Measurements from ENCODE around the gene PC. TPM values are rescaled to one million over a fixed set of nuclear protein-coding genes. Genes with fewer than 3 reads are reported as not detected.

The PC gene
- total and polyA plus RNA-seq, 9 of the 15 experiments (the other 6 are each of a cell fraction or from before 2014, with no cell fraction given), result 0.94 to 38.0 (median 8.7) TPM

DNA sequence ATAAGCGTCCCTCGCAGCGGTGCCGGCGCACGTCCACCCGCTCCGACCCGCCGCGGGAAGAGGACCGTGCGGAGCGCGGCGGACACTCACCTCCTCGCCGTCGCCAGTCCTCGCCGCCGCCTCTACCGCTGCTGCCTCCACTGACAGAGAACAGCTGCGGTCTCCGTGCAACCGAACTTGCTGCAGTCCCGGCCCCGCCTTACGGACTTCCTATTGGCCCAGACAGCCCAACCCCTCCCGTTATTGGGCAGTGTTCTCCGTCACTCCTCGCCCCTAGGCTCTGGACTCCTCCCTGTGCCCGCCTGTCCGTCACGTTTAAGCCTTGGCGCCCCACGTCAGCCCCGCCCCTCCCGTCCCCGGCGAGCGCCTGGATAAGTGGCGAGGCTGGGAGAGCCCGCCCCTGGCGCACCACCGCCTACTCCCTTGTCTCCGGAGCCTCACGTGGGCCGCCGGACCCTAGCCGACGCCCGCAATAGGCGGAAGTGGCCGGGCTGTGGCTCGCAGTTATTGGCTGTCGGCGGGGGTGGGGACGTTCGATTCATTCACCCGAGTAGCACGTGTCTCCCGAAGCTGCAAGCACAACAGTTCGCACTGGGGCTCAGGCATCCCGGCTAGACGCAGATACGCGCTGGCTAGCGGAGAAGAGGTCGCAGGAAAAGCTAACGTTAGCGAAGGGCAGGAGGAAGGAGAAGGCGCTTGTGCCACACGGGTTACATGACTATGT is at the start of gene PC (continued):
- TF ChIP-seq, protein P1, sequence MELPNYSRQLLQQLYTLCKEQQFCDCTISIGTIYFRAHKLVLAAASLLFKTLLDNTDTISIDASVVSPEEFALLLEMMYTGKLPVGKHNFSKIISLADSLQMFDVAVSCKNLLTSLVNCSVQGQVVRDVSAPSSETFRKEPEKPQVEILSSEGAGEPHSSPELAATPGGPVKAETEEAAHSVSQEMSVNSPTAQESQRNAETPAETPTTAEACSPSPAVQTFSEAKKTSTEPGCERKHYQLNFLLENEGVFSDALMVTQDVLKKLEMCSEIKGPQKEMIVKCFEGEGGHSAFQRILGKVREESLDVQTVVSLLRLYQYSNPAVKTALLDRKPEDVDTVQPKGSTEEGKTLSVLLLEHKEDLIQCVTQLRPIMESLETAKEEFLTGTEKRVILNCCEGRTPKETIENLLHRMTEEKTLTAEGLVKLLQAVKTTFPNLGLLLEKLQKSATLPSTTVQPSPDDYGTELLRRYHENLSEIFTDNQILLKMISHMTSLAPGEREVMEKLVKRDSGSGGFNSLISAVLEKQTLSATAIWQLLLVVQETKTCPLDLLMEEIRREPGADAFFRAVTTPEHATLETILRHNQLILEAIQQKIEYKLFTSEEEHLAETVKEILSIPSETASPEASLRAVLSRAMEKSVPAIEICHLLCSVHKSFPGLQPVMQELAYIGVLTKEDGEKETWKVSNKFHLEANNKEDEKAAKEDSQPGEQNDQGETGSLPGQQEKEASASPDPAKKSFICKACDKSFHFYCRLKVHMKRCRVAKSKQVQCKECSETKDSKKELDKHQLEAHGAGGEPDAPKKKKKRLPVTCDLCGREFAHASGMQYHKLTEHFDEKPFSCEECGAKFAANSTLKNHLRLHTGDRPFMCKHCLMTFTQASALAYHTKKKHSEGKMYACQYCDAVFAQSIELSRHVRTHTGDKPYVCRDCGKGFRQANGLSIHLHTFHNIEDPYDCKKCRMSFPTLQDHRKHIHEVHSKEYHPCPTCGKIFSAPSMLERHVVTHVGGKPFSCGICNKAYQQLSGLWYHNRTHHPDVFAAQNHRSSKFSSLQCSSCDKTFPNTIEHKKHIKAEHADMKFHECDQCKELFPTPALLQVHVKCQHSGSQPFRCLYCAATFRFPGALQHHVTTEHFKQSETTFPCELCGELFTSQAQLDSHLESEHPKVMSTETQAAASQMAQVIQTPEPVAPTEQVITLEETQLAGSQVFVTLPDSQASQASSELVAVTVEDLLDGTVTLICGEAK (IDR thresholded peaks at IDR 0.05), result peak; percentile 67; the same call in 1 of the 2 replicates
- TF ChIP-seq, protein P1 (CRISPR knock-in tag; IDR thresholded peaks at IDR 0.05), result no peak
- TF ChIP-seq TFAP4 (CRISPR knock-in tag; IDR thresholded peaks at IDR 0.05; ENCODE audit: borderline replicate concordance), result peak; percentile 99
- no peak for TF ChIP-seq ZNF263 (CRISPR knock-in tag; IDR thresholded peaks at IDR 0.05; ENCODE audit: borderline replicate concordance)
- peak; percentile 81 for TF ChIP-seq RBM25 (IDR thresholded peaks at IDR 0.05; ENCODE audit: low read depth, low read length, severe bottlenecking)
- no peak for TF ChIP-seq SMARCB1 (IDR thresholded peaks at IDR 0.05; ENCODE audit: insufficient read length, low read depth)
- TF ChIP-seq, protein P2, sequence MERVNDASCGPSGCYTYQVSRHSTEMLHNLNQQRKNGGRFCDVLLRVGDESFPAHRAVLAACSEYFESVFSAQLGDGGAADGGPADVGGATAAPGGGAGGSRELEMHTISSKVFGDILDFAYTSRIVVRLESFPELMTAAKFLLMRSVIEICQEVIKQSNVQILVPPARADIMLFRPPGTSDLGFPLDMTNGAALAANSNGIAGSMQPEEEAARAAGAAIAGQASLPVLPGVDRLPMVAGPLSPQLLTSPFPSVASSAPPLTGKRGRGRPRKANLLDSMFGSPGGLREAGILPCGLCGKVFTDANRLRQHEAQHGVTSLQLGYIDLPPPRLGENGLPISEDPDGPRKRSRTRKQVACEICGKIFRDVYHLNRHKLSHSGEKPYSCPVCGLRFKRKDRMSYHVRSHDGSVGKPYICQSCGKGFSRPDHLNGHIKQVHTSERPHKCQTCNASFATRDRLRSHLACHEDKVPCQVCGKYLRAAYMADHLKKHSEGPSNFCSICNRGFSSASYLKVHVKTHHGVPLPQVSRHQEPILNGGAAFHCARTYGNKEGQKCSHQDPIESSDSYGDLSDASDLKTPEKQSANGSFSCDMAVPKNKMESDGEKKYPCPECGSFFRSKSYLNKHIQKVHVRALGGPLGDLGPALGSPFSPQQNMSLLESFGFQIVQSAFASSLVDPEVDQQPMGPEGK (CRISPR knock-in tag; IDR thresholded peaks at IDR 0.05; ENCODE audit: borderline replicate concordance), result no peak
- peak in 1 of 2 experiments; percentile 86; a peak in 1 of 3 replicates for TF ChIP-seq CBX3 (IDR thresholded peaks at IDR 0.05; ENCODE audit: borderline replicate concordance in 1 of 2, low read length in 2 of 2)
- TF ChIP-seq, protein P3, sequence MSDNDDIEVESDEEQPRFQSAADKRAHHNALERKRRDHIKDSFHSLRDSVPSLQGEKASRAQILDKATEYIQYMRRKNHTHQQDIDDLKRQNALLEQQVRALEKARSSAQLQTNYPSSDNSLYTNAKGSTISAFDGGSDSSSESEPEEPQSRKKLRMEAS (CRISPR knock-in tag; IDR thresholded peaks at IDR 0.05), result peak; percentile 99
- TF ChIP-seq CREM (IDR thresholded peaks at IDR 0.05; ENCODE audit: low read depth), result peak; percentile 84
- TF ChIP-seq NONO (IDR thresholded peaks at IDR 0.05; ENCODE audit: low read depth in 2 of 2, low read length in 1 of 2), result peak in 1 of 2 experiments; percentile 85; a peak in 2 of 4 replicates
